Endothelial cell of umbilical vein (primary cell): ENCODE measurements around the gene SCAPER. TPM values are rescaled to one million over a fixed set of nuclear protein-coding genes. Genes with fewer than 3 reads are reported as not detected.

Experiments
- BruUV-seq: library from RNA; stranded (reverse); fragments of 400-500 nt; replicated peaks from 2 replicates; lab custom pipeline; 2021; lab: Mats Ljungman, UMichigan
- CTCF ChIA-PET: fragments of 300-600, 350-600 bp; sonication (Branson Sonifier 250); formaldehyde crosslinking; loops from one replicate; lab custom pipeline; 2021; ENCODE audit warnings: antibody characterized with exemption, inconsistent platforms; lab: Charles Lee
- POLR2A ChIA-PET: fragments of 300-600, 350-600 bp; sonication (Branson Sonifier 250); formaldehyde crosslinking; loops from one replicate; lab custom pipeline; 2021; ENCODE audit warnings: antibody characterized with exemption, inconsistent platforms; lab: Charles Lee
- DNase-seq: peaks from one replicate; pipeline ENCODE4 v3.0.0-alpha.2; 2011; ENCODE audit warnings: low read depth, low spot score
- FAIRE-seq: peaks from 2 replicates; lab custom pipeline; 2011; peaks lifted over from hg19 to GRCh38; lab: Jason Lieb, UNC
- H2AFZ ChIP-seq: 2 replicates; pipeline ENCODE4 v1.6.0; 2012; ENCODE audit warnings: low read depth, low read length, control low read depth, inconsistent platforms
- H3K27ac ChIP-seq: 2 replicates; pipeline ENCODE4 v1.5.1; 2011; ENCODE audit warnings: low read depth, mild to moderate bottlenecking, control low read depth, low read length, moderate library complexity; ENCODE audit not compliant: insufficient read depth
- H3K27me3 ChIP-seq, 2 experiments: 2 replicates each; pipeline versions ENCODE4 v1.6.0 to v1.6.1; 2011; ENCODE audit warnings: low read length in 2 of 2, mixed read lengths in 1 of 2; ENCODE audit not compliant: control insufficient read depth in 2 of 2, insufficient read depth in 2 of 2
- H3K36me3 ChIP-seq, 2 experiments: 2 replicates in 1 of 2; 3 replicates in 1 of 2; pipeline ENCODE4 v1.5.1; 2011; ENCODE audit warnings: low read length in 2 of 2, mild to moderate bottlenecking in 1 of 2, moderate library complexity in 1 of 2; ENCODE audit not compliant: control insufficient read depth in 2 of 2, insufficient read depth in 2 of 2; ENCODE audit errors: extremely low read depth in 1 of 2
- H3K4me1 ChIP-seq: 3 replicates; pipeline ENCODE4 v1.5.1; 2011; ENCODE audit warnings: mild to moderate bottlenecking, low read length; ENCODE audit not compliant: control insufficient read depth, insufficient read depth; ENCODE audit errors: extremely low read depth
- H3K4me2 ChIP-seq: 2 replicates; pipeline ENCODE4 v1.6.1; 2011; ENCODE audit warnings: low read length, control low read depth, mixed read lengths; ENCODE audit not compliant: insufficient read depth
- H3K4me3 ChIP-seq, 3 experiments: fragments of 200-600 bp in 1 of 3; sonication (generic), shearing (Covaris generic) in 1 of 3; replicated peaks in 1 of 3; 2 replicates each; pipeline ENCODE4 v1.5.1; 2011 to 2016; ENCODE audit warnings: control low read depth in 3 of 3, low read length in 3 of 3, mild to moderate bottlenecking in 2 of 3, inconsistent platforms in 1 of 3, low read depth in 1 of 3, moderate library complexity in 1 of 3; ENCODE audit not compliant: insufficient read depth in 1 of 3
- H3K79me2 ChIP-seq: 2 replicates; pipeline ENCODE4 v1.6.0; 2012; ENCODE audit warnings: low read length, inconsistent platforms; ENCODE audit not compliant: control insufficient read depth, insufficient read depth
- H3K9ac ChIP-seq: replicated peaks from 2 replicates; pipeline ENCODE3; 2011; ENCODE audit warnings: low read length, control low read depth; ENCODE audit not compliant: insufficient read depth; ENCODE audit errors: extremely low read depth
- H3K9me1 ChIP-seq: replicated peaks from 3 replicates; pipeline ENCODE4 v1.6.0; 2011; ENCODE audit warnings: mild to moderate bottlenecking, low read length; ENCODE audit not compliant: control insufficient read depth, insufficient read depth; ENCODE audit errors: extremely low read depth
- H3K9me3 ChIP-seq: replicated peaks from 2 replicates; pipeline ENCODE4 v1.5.1; 2012; ENCODE audit warnings: low read length, inconsistent platforms; ENCODE audit not compliant: control insufficient read depth, insufficient read depth
- H4K20me1 ChIP-seq: replicated peaks from 2 replicates; pipeline ENCODE3; 2011; ENCODE audit warnings: mild to moderate bottlenecking, low read length; ENCODE audit not compliant: control insufficient read depth, insufficient read depth; ENCODE audit errors: extremely low read depth
- CTCF ChIP-seq, 2 donors: IDR thresholded peaks; 1 replicate in 1 of 2; 2 replicates in 1 of 2; pipeline ENCODE4 v1.5.1; 2011; ENCODE audit warnings: low read length in 2 of 2, mild to moderate bottlenecking in 2 of 2, moderate library complexity in 2 of 2, control low read depth in 1 of 2, inconsistent platforms in 1 of 2, low read depth in 1 of 2; ENCODE audit not compliant: insufficient read depth in 1 of 2; ENCODE audit errors: extremely low read depth in 1 of 2
- EZH2 ChIP-seq: IDR thresholded peaks from 2 replicates; pipeline ENCODE4 v1.6.1; 2012; ENCODE audit warnings: borderline replicate concordance, low read depth, mild to moderate bottlenecking, moderate library complexity, low read length, inconsistent platforms; ENCODE audit not compliant: severe bottlenecking
- FOS ChIP-seq: IDR thresholded peaks from 2 replicates; pipeline ENCODE4 v1.6.1; 2011; ENCODE audit warnings: mild to moderate bottlenecking, low read length, moderate library complexity, borderline replicate concordance; ENCODE audit not compliant: insufficient read depth
- GATA2 ChIP-seq: IDR thresholded peaks from 2 replicates; pipeline ENCODE4 v1.7.0; 2011; ENCODE audit warnings: low read depth, mild to moderate bottlenecking, moderate library complexity, mixed read lengths, low read length; ENCODE audit not compliant: insufficient read length, insufficient read depth
- JUN ChIP-seq: IDR thresholded peaks from 2 replicates; pipeline ENCODE4 v1.6.1; 2011; ENCODE audit warnings: borderline replicate concordance, low read depth; ENCODE audit not compliant: insufficient read length, insufficient read depth
- MAX ChIP-seq: IDR thresholded peaks from 2 replicates; pipeline ENCODE4 v1.6.1; 2011; ENCODE audit not compliant: insufficient read depth, insufficient read length
- MYC ChIP-seq: IDR thresholded peaks from one replicate; pipeline ENCODE4 v1.6.1; 2011; ENCODE audit warnings: mild to moderate bottlenecking, low read depth, low read length
- POLR2A ChIP-seq: IDR thresholded peaks from 2 replicates; pipeline ENCODE4 v1.6.1; 2012; ENCODE audit warnings: low read depth, mild to moderate bottlenecking, control low read depth, low read length
- POLR2AphosphoS5 ChIP-seq: IDR thresholded peaks from 2 replicates; pipeline ENCODE4 v1.6.1; 2012; ENCODE audit warnings: low read depth, mild to moderate bottlenecking, control low read depth, low read length, moderate library complexity; ENCODE audit not compliant: insufficient read depth
- dilution Hi-C: fragments of 300-500 bp; cut with MboI; formaldehyde crosslinking; loops from one replicate; pipeline ENCODE4 v1.15.0; 2019; ENCODE audit warnings: low sequenced_read_pairs; ENCODE audit not compliant: extremely low pct_ligation_motif_present
- intact Hi-C: fragments of 100-400 bp; cut with micrococcal nuclease; formaldehyde crosslinking; loops from one replicate; pipeline ENCODE4 v1.10.0; 2022
- polyA plus RNA-seq, 4 experiments: library from polyadenylated mRNA; depleted of rRNA in 3 of 4; stranded (reverse) in 3 of 4; unstranded in 1 of 4; fragments of >200 nt; gene quantifications; 2 replicates each; pipeline versions ENCODE4 v1.2.1 to v1.2.3, GENCODE V29; 2011 to 2012; ENCODE audit warnings: missing spikeins in 1 of 4
- total RNA-seq: library from RNA; stranded (reverse); gene quantifications from 2 replicates; pipeline ENCODE4 v1.2.3, GENCODE V29; 2021

The SCAPER gene
- total and polyA plus RNA-seq, 2 donors (not counting 3 experiments of a cell fraction or from before 2014, with no cell fraction given), result 2.7 to 12.7 TPM

GRCh38 chr15:76942331-76942730, 37.2 kb upstream of the SCAPER start:
- Histone ChIP-seq H3K9me1 (no peaks in the 10 kb centered on the region), H3K9me3 (no peaks in the 10 kb centered on the region), H3K27ac (no peak overlapping the region), H3K4me1 (no peaks in the 10 kb centered on the region), H3K27me3 (no peaks in the 10 kb centered on the region), H3K9ac (no peak overlapping the region), H3K36me3 (peaks cover 0 to 8% of the 10 kb centered on the region in 2 experiments), H2AFZ (no peak overlapping the region), H3K4me3 (no peak overlapping the region), H4K20me1 (no peaks in the 10 kb centered on the region), H3K4me2 (no peak overlapping the region), H3K79me2 (no peaks in the 10 kb centered on the region)
- POLR2A ChIA-PET, result no interaction called here
- CTCF ChIA-PET, result interaction anchor here (1.0 to 1.7 kb wide), 5 partner anchors 9 to 590 kb away, joined by 3 to 8 read pairs (median 3); no protein-coding TSS in a partner anchor
- intact Hi-C loops, result no loop called here
- TF ChIP-seq CTCF (IDR thresholded peaks at IDR 0.05; ENCODE audit: extremely low read depth in 1 of 2, insufficient read depth in 1 of 2, low read depth in 1 of 2, low read length in 2 of 2) (no peak), POLR2A (no peak), JUN (no peak), POLR2AphosphoS5 (no peak), MAX (no peak), FOS (no peak), MYC (no peak), GATA2 (no peak), EZH2 (no peak)
- no TSS peak for BruUV-seq
- dilution Hi-C loops, result no loop called here
- DNase-seq (no peak), FAIRE-seq (no peak)
